CD4-positive, alpha-beta T cell treated with Interleukin-6 at 100 ng/mL for 8 hours (primary cell): ENCODE measurements around the gene TBC1D19.

ENCODE experiments used
- DNase-seq: peaks from one replicate; pipeline ENCODE4 v3.0.0-alpha.2; 2020; ENCODE audit warnings: mixed read lengths, low spot score

The TBC1D19 gene

GRCh38 chr4:26731351-26732035 is 147.6 kb downstream of the TBC1D19 start:
- DNase-seq = no peak

GRCh38 chr4:26732356-26732755 is 148.5 kb downstream of the TBC1D19 start:
- no peak for DNase-seq

- no peak for DNase-seq
Measured at GRCh38 chr4:26736621-26737020, 152.7 kb downstream of the TBC1D19 start.

- DNase-seq = no peak
Measured at GRCh38 chr4:26737385-26737784, 153.5 kb downstream of the TBC1D19 start.

GRCh38 chr4:26741491-26741871 is 157.6 kb downstream of the TBC1D19 start:
- DNase-seq = no peak

GRCh38 chr4:26746802-26747213 is 162.9 kb downstream of the TBC1D19 start:
- DNase-seq = no peak

- no peak for DNase-seq
Measured at GRCh38 chr4:26748811-26749210, 164.9 kb downstream of the TBC1D19 start.

- DNase-seq = no peak
Measured at GRCh38 chr4:26749867-26750266, 166.0 kb downstream of the TBC1D19 start.

GRCh38 chr4:26751004-26751403 is 167.1 kb downstream of the TBC1D19 start:
- no peak for DNase-seq

GRCh38 chr4:26751838-26752237 is 168.0 kb downstream of the TBC1D19 start:
- no peak for DNase-seq

- DNase-seq = no peak
Measured at GRCh38 chr4:26753187-26753586, 169.3 kb downstream of the TBC1D19 start.

- no peak for DNase-seq
Measured at GRCh38 chr4:26753617-26754016, 169.7 kb downstream of the TBC1D19 start.

GRCh38 chr4:26757751-26758150 is 173.9 kb downstream of the TBC1D19 start:
- DNase-seq = no peak

- DNase-seq = no peak
Measured at GRCh38 chr4:26758899-26759298, 175.0 kb downstream of the TBC1D19 start.

- DNase-seq = no peak
Measured at GRCh38 chr4:26762650-26763049, 178.8 kb downstream of the TBC1D19 start.

- no peak for DNase-seq
Measured at GRCh38 chr4:26763063-26763462, 179.2 kb downstream of the TBC1D19 start.

- DNase-seq = no peak
Measured at GRCh38 chr4:26763648-26764047, 179.8 kb downstream of the TBC1D19 start.

- no peak for DNase-seq
Measured at GRCh38 chr4:26764231-26764630, 180.3 kb downstream of the TBC1D19 start.

GRCh38 chr4:26765515-26765914 is 181.6 kb downstream of the TBC1D19 start:
- DNase-seq = no peak

- no peak for DNase-seq
Measured at GRCh38 chr4:26766141-26766540, 182.3 kb downstream of the TBC1D19 start.

- DNase-seq = no peak
Measured at GRCh38 chr4:26772096-26772873, 188.4 kb downstream of the TBC1D19 start.

- no peak for DNase-seq
Measured at GRCh38 chr4:26779224-26779623, 195.3 kb downstream of the TBC1D19 start.

GRCh38 chr4:26779674-26780073 is 195.8 kb downstream of the TBC1D19 start:
- DNase-seq = no peak

GRCh38 chr4:26780539-26780938 is 196.7 kb downstream of the TBC1D19 start:
- no peak for DNase-seq
